HUES64 (cell line): ENCODE results near the gene SCAI.
"Not testable (repeated sequence)": the region's sequence is repeated elsewhere in the genome, so short reads cannot be mapped to it uniquely, and the experiment has no call there.

ENCODE experiments used
- H3K27ac ChIP-seq: 2 replicates; pipeline ENCODE4 v1.7.0; 2013; ENCODE audit warnings: low read depth, low read length, inconsistent platforms
- H3K27me3 ChIP-seq: 2 replicates; pipeline ENCODE4 v1.6.1; 2013; ENCODE audit warnings: mild to moderate bottlenecking, low read length; ENCODE audit not compliant: insufficient read depth
- H3K36me3 ChIP-seq: 2 replicates; pipeline ENCODE4 v1.6.1; 2013; ENCODE audit warnings: mild to moderate bottlenecking, low read length; ENCODE audit not compliant: insufficient read depth
- H3K4me1 ChIP-seq: 2 replicates; pipeline ENCODE4 v1.6.1; 2013; ENCODE audit warnings: mild to moderate bottlenecking, low read length, moderate library complexity; ENCODE audit not compliant: insufficient read depth
- H3K4me3 ChIP-seq: 2 replicates; pipeline ENCODE4 v1.5.1; 2013; ENCODE audit warnings: mild to moderate bottlenecking, low read length, moderate library complexity
- H3K9ac ChIP-seq: 2 replicates; pipeline ENCODE4 v1.6.1; 2013; ENCODE audit warnings: mild to moderate bottlenecking, low read depth, low read length
- H3K9me3 ChIP-seq: 2 replicates; pipeline ENCODE4 v1.6.1; 2013; ENCODE audit warnings: low read depth, low read length; ENCODE audit not compliant: insufficient read depth
- WGBS: fragments of 150-250, 120-280 bp; methylation state at CpG from one replicate; pipeline ENCODE4 v1.1.7; 2013; ENCODE audit warnings: missing lambda C conversion rate; 5-methylcytosine and 5-hydroxymethylcytosine counted together

Gene SCAI

GRCh38 chr9:125172031-125172755 lies 28.9 kb upstream of the SCAI start:
- Histone ChIP-seq H3K9me3 (no peaks in the 10 kb centered on the region), H3K27me3 (no peaks in the 10 kb centered on the region), H3K4me3 (no peak overlapping the region), H3K27ac (no peak overlapping the region), H3K36me3 (peaks cover 23% of the 10 kb centered on the region), H3K4me1 (no peaks in the 10 kb centered on the region), H3K9ac (no peak overlapping the region)
- WGBS = 93% methylated on average over 6 of the region's 6 CpGs

DNA sequence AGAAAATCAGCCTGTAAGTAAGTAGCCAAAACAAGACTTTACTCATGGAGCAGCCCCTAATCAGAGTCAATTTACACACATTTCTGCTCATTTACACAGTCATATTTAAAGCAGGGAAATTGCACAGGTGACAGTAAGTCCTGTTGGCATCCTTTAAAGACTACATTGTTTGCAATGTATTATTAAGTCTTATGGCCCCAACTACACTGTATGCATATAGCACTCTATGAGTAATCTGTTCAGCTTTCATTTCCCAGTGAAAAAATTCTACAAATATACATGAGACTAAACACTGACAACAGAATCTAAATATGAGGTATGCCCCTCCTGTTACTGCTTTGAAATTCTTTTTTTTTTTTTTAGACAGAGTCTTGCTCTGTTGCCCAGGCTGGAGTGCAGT lies 26.6 kb upstream of the SCAI start:
- Histone ChIP-seq H3K9me3 (no peaks in the 10 kb centered on the region), H3K27me3 (no peaks in the 10 kb centered on the region), H3K4me1 (no peaks in the 10 kb centered on the region), H3K27ac (no peak overlapping the region), H3K9ac (no peak overlapping the region), H3K4me3 (no peak overlapping the region), H3K36me3 (peaks cover 29% of the 10 kb centered on the region)

GRCh38 chr9:125166762-125167161 lies 23.4 kb upstream of the SCAI start:
- Histone ChIP-seq H3K36me3 (peaks cover 29% of the 10 kb centered on the region), H3K27me3 (no peaks in the 10 kb centered on the region), H3K4me1 (no peaks in the 10 kb centered on the region), H3K4me3 (no peak overlapping the region), H3K9me3 (no peaks in the 10 kb centered on the region), H3K27ac (no peak overlapping the region), H3K9ac (no peak overlapping the region)
- WGBS = 100% methylated on average over 2 of the region's 2 CpGs

GRCh38 chr9:125162891-125163290 lies 19.6 kb upstream of the SCAI start:
- not testable (repeated sequence) for H3K4me1 ChIP-seq, H3K9ac ChIP-seq, H3K27me3 ChIP-seq, H3K36me3 ChIP-seq, H3K9me3 ChIP-seq, H3K4me3 ChIP-seq, H3K27ac ChIP-seq
- 96% methylated on average over 5 of the region's 6 CpGs for WGBS

DNA sequence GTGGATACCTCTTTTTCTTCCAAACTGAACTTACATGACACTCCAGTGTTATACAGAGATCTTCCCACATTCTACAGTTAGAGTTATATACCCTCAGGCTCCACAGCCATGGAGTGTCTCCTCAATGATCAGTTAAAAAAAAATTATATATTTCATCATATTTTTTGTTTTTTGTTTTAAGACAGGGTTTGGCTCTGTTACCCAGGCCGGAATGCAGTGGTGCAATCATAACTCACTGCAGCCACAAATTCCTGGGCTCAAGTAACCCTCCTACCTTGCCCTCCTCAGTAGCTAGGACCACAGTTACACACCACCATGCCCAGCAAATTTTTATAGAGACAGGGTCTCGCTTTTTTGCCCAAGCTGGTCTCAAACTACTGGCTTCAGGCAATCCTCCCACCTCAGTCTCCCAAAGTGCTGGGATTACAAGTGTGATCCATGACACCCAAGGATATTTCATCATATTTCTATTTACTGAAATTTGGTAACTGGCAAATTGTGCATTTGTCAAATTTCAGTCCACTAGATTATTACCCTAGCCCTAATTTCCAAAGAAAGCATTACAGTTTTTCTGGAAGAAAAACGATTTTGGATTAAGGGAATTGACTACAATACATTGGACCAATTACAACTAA lies 18.1 kb upstream of the SCAI start:
- Histone ChIP-seq H3K9me3 (no peaks in the 10 kb centered on the region), H3K36me3 (peaks cover 13% of the 10 kb centered on the region; the same call in 1 of the 2 replicates), H3K27me3 (no peaks in the 10 kb centered on the region), H3K27ac (no peak overlapping the region), H3K4me3 (no peak overlapping the region), H3K9ac (no peak overlapping the region), H3K4me1 (no peaks in the 10 kb centered on the region)
- WGBS = 89% methylated on average over 3 of the region's 3 CpGs

DNA sequence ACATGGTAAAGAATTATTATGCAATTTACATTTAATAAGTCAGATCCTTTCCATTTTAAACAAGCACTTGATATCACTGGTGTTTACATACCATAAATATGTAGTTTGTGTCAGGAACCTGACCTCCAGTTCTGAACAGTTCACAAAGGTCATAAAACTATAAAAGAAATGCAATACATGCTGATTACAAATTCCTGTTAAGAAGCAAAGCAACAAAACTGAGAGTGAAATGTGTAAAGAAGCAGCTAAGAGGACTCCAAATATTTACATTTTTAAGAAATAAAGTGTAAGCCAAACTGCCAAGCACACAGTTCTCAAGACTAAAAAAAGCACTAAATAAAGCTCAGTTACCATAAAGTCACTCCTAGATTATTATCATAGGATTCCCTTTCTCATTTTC lies 17.4 kb upstream of the SCAI start:
- Histone ChIP-seq H3K9me3 (no peaks in the 10 kb centered on the region), H3K9ac (no peak overlapping the region), H3K4me1 (no peaks in the 10 kb centered on the region), H3K27me3 (no peaks in the 10 kb centered on the region), H3K27ac (no peak overlapping the region), H3K36me3 (peaks cover 11% of the 10 kb centered on the region; the same call in 1 of the 2 replicates), H3K4me3 (no peak overlapping the region)

DNA sequence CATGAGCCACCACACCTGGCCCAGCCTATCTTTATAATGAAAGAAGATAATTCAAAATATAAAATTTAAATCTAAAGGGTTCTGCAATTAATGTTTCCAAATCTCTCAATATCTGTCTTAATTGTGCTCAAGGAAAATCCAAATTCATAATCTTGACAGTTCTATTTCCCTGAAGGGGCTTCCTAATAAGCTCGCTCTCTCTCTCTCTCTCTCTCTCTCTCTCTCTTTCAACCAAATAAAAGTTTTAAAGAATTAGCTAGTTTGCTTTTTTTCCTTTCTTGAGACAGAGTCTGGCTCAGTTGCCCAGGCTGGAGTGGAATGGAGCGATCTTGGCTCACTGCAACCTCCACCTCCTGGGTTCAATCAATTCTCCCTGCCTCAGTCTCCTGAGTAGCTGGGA lies 13.2 kb upstream of the SCAI start:
- Histone ChIP-seq H3K9ac (no peak overlapping the region), H3K4me3 (no peak overlapping the region), H3K4me1 (no peaks in the 10 kb centered on the region), H3K27me3 (no peaks in the 10 kb centered on the region), H3K9me3 (no peaks in the 10 kb centered on the region), H3K36me3 (peaks cover 43% of the 10 kb centered on the region), H3K27ac (no peak overlapping the region)
- 98% methylated on average over 2 of the region's 2 CpGs for WGBS

DNA sequence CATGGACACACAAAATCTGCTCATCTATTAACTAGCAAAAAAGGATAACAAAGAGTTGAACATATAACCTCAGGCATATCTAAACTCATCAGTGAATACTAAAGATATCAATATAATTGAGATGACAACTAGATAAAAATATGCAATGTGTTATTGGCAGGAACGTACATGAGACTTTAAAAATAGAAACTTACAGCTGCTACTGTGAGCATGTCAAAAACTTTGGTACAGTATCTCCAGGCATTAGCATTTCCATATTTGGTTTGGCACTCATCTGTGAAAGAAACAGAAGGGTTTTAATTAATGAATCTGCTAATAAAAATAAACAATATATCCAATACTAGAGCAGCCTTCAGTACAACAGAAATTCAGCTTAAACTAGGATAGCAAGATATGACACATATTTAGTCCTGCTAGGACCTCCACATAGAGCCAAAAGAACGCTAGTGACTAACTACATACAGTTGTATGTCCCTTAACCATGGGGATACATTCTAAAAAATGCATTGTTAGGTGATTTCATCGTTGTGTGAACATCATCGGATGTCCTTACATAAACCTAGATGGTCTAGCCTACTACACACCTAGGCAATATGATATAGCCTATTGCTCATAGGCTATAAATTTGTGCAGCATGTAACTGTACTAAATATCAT lies 10.5 kb upstream of the SCAI start:
- Histone ChIP-seq H3K4me3 (no peak overlapping the region), H3K9ac (no peak overlapping the region), H3K27ac (no peak overlapping the region), H3K27me3 (no peaks in the 10 kb centered on the region), H3K9me3 (no peaks in the 10 kb centered on the region), H3K36me3 (peaks cover 69% of the 10 kb centered on the region), H3K4me1 (no peaks in the 10 kb centered on the region)
- 97% methylated on average over 4 of the region's 4 CpGs for WGBS

- Histone ChIP-seq H3K27ac (peak overlapping the region; percentile 56; the same call in 1 of the 2 replicates), H3K36me3 (peaks cover 64% of the 10 kb centered on the region)
- WGBS = 68% methylated on average over 2 of the region's 2 CpGs
These were observed 8.4 kb upstream of the SCAI start for GRCh38 chr9:125151730-125152129.

DNA sequence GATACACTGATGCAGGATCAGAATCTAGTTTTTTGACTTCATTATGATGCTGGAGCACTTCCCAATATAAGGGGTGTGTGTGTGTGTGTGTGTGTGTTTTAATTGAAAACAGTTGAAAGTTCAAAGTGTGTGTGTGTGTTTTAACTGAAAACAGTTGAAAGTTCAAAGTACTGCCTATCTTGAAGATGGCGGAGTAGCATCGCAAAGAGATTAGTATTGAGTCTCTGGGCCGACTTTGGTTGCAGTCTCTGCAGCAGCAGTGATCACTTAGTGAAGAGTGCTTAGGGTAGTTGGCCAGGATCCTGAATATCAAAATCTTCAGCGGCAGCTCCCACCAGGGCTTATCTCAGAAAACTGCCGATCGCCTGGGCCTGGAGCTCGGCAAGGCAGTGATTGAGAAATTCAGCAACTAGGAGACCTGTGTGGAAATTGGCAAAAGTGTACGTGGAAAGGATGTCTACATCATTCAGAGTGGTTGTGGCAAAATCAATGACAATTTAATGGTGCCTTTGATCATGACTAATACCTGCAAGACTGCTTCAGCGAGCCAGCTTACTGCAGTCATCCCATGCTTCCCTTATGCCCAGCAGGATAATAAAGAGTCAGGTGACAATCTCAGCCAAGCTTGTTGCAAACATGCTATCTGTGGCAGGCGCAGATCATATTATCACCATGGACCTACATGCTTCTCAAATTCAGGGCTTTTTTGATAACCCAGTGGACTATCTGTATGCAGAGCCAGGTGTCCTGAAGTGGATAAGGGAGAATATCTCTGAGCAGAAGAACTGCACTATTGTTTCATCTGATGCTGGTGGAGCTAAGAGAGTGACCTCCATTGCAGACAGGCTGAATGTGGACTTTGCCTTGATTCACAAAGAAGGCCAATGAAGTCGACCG lies 7.3 kb upstream of the SCAI start:
- Histone ChIP-seq H3K27me3 (no peaks in the 10 kb centered on the region), H3K36me3 (peaks cover 64% of the 10 kb centered on the region), H3K4me1 (no peaks in the 10 kb centered on the region), H3K4me3 (no peak overlapping the region), H3K9me3 (no peaks in the 10 kb centered on the region), H3K9ac (no peak overlapping the region), H3K27ac (no peak overlapping the region)
- 94% methylated on average over 12 of the region's 12 CpGs for WGBS

More at GRCh38 chr9:125151730-125152129, 8.4 kb upstream of the SCAI start:
- H3K9me3 ChIP-seq = no peaks in the 10 kb centered on the region
- H3K4me1 ChIP-seq = no peaks in the 10 kb centered on the region
- no peaks in the 10 kb centered on the region for H3K27me3 ChIP-seq
- H3K9ac ChIP-seq = no peak overlapping the region
- no peak overlapping the region for H3K4me3 ChIP-seq
